OCI-LY7 (cell line): ENCODE data around the gene GMDS. TPM values are rescaled to one million over a fixed set of nuclear protein-coding genes. Genes with fewer than 3 reads are reported as not detected.

Experiments
- BruUV-seq: library from RNA; stranded (reverse); fragments of 400-500 nt; replicated peaks from 2 replicates; lab custom pipeline; 2021; lab: Mats Ljungman, UMichigan
- CTCF ChIA-PET: fragments of 300-600 bp; sonication (Branson Sonifier 250); formaldehyde crosslinking; loops from one replicate; lab custom pipeline; 2022; ENCODE audit warnings: antibody characterized with exemption; ENCODE audit not compliant: unreplicated experiment; lab: Charles Lee
- POLR2A ChIA-PET: fragments of 300-600 bp; sonication (Branson Sonifier 250); formaldehyde crosslinking; loops from one replicate; lab custom pipeline; 2022; ENCODE audit warnings: antibody characterized with exemption; lab: Charles Lee
- DNase-seq: peaks from one replicate; pipeline ENCODE4 v3.0.0-alpha.2; 2015; ENCODE audit warnings: low spot score
- H2AFZ ChIP-seq: fragments of 200-600 bp; sonication (generic), shearing (Covaris generic); 2 replicates; pipeline ENCODE4 v1.6.1; 2014; ENCODE audit warnings: mild to moderate bottlenecking, antibody characterized with exemption, low read length, moderate library complexity
- H3K27ac ChIP-seq: fragments of 200-600 bp; sonication (generic); 2 replicates; pipeline ENCODE4 v1.5.1; 2014; ENCODE audit warnings: mixed run types, low read depth, mild to moderate bottlenecking, moderate library complexity, low read length, inconsistent platforms; ENCODE audit not compliant: poor library complexity, severe bottlenecking
- H3K36me3 ChIP-seq: fragments of 200-600 bp; sonication (generic); 2 replicates; pipeline ENCODE4 v1.6.1; 2014; ENCODE audit warnings: mild to moderate bottlenecking, antibody characterized with exemption, low read length, moderate library complexity, mixed read lengths; ENCODE audit not compliant: insufficient read depth
- H3K4me1 ChIP-seq: fragments of 200-600 bp; sonication (generic); 2 replicates; pipeline ENCODE4 v1.5.1; 2014; ENCODE audit warnings: mild to moderate bottlenecking, low read length; ENCODE audit not compliant: insufficient read depth, poor library complexity, severe bottlenecking
- H3K4me2 ChIP-seq: fragments of 200-600 bp; sonication (generic); 2 replicates; pipeline ENCODE4 v1.6.1; 2014; ENCODE audit warnings: mild to moderate bottlenecking, low read length
- H3K4me3 ChIP-seq: fragments of 200-600 bp; sonication (generic); 2 replicates; pipeline ENCODE4 v1.5.1; 2014; ENCODE audit warnings: mild to moderate bottlenecking, low read depth, low read length; ENCODE audit not compliant: poor library complexity, severe bottlenecking
- H3K79me2 ChIP-seq: fragments of 200-600 bp; sonication (generic); 2 replicates; pipeline ENCODE4 v1.6.1; 2016; ENCODE audit warnings: low read depth, mild to moderate bottlenecking, low read length, moderate library complexity, mixed read lengths; ENCODE audit not compliant: insufficient read depth
- H3K9me2 ChIP-seq: fragments of 200-600 bp; sonication (generic); 2 replicates; pipeline ENCODE4 v1.6.1; 2016; ENCODE audit warnings: mild to moderate bottlenecking, low read length, mixed read lengths; ENCODE audit not compliant: insufficient read depth
- H3K9me3 ChIP-seq: fragments of 200-600 bp; sonication (generic); 2 replicates; pipeline ENCODE4 v1.6.1; 2014; ENCODE audit warnings: mild to moderate bottlenecking, mixed run types, low read length, mixed read lengths
- H4K20me1 ChIP-seq: fragments of 200-600 bp; sonication (generic); 2 replicates; pipeline ENCODE4 v1.6.1; 2014; ENCODE audit warnings: mild to moderate bottlenecking, antibody characterized with exemption, low read length, moderate library complexity, mixed read lengths; ENCODE audit not compliant: insufficient read depth
- CTCF ChIP-seq: fragments of 200-600 bp; sonication (generic); conservative IDR thresholded peaks from 2 replicates; pipeline ENCODE4 v1.5.1; 2014; ENCODE audit warnings: mild to moderate bottlenecking, antibody characterized with exemption, low read length, moderate library complexity, mixed read lengths
- EZH2phosphoT487 ChIP-seq: fragments of 200-600 bp; sonication (generic); IDR thresholded peaks from 2 replicates; pipeline ENCODE4 v1.6.1; 2018; ENCODE audit warnings: low read depth, borderline replicate concordance, mild to moderate bottlenecking, mixed run types, antibody characterized with exemption, low read length, moderate library complexity, mixed read lengths
- intact Hi-C: fragments of 100-400 bp; cut with micrococcal nuclease; formaldehyde crosslinking; loops from one replicate; pipeline ENCODE4 v1.10.0; 2022; ENCODE audit not compliant: unreplicated experiment
- total RNA-seq, 2 experiments: library from RNA; depleted of rRNA in 1 of 2; stranded (reverse); fragments of >200 nt in 1 of 2; shearing (Covaris generic) in 1 of 2; gene quantifications; 2 replicates each; pipeline ENCODE4 v1.2.3, GENCODE V29; 2014 to 2022

The GMDS gene
- total RNA-seq, 2 experiments from 2014 or later, result 9.9 to 26.8 TPM

- Histone ChIP-seq H3K4me3 (no peak overlapping the region), H2AFZ (no peak overlapping the region), H3K4me1 (no peaks in the 10 kb centered on the region), H3K4me2 (no peak overlapping the region), H3K9me3 (no peaks in the 10 kb centered on the region), H3K79me2 (no peaks in the 10 kb centered on the region), H3K27ac (no peak overlapping the region), H3K36me3 (no peaks in the 10 kb centered on the region), H3K9me2 (no peaks in the 10 kb centered on the region), H4K20me1 (no peaks in the 10 kb centered on the region)
- intact Hi-C loops, result no loop called here
- DNase-seq, result no peak
- CTCF ChIA-PET, result no interaction called here
- BruUV-seq, result no TSS peak
- no peak for TF ChIP-seq EZH2phosphoT487
- POLR2A ChIA-PET, result no interaction called here
Measured at GRCh38 chr6:1700278-1700967, 545.0 kb downstream of the GMDS start.

- H3K27ac ChIP-seq, result no peak overlapping the region
- no peak overlapping the region for H3K4me3 ChIP-seq
- CTCF ChIA-PET, result interaction anchor here (1.4 kb wide), 1 partner anchor 19 kb away, joined by 3 read pairs; no protein-coding TSS in a partner anchor
- H3K9me2 ChIP-seq, result no peaks in the 10 kb centered on the region
- no peaks in the 10 kb centered on the region for H3K36me3 ChIP-seq
- no peaks in the 10 kb centered on the region for H3K9me3 ChIP-seq
- no peak overlapping the region for H2AFZ ChIP-seq
- no peaks in the 10 kb centered on the region for H3K4me1 ChIP-seq
- intact Hi-C loops, result no loop called here
- POLR2A ChIA-PET, result no interaction called here
- no TSS peak for BruUV-seq
- no peak for DNase-seq
- H3K4me2 ChIP-seq, result no peak overlapping the region
- no peaks in the 10 kb centered on the region for H4K20me1 ChIP-seq
- H3K79me2 ChIP-seq, result no peaks in the 10 kb centered on the region
- TF ChIP-seq EZH2phosphoT487, result no peak
- TF ChIP-seq CTCF, result no peak
Measured at GRCh38 chr6:1698527-1698926, 546.9 kb downstream of the GMDS start.

GRCh38 chr6:1697688-1698351 lies 547.6 kb downstream of the GMDS start:
- intact Hi-C loops, result no loop called here
- Histone ChIP-seq H3K9me3 (no peaks in the 10 kb centered on the region), H3K4me2 (no peak overlapping the region), H4K20me1 (no peaks in the 10 kb centered on the region), H3K27ac (no peak overlapping the region), H3K36me3 (no peaks in the 10 kb centered on the region), H3K4me1 (no peaks in the 10 kb centered on the region), H3K4me3 (no peak overlapping the region), H2AFZ (no peak overlapping the region), H3K9me2 (no peaks in the 10 kb centered on the region), H3K79me2 (no peaks in the 10 kb centered on the region)
- POLR2A ChIA-PET, result no interaction called here
- no peak for DNase-seq
- no TSS peak for BruUV-seq
- CTCF ChIA-PET, result interaction anchor here (1.4 kb wide), 1 partner anchor 18 kb away, joined by 3 read pairs; no protein-coding TSS in a partner anchor
- no peak for TF ChIP-seq CTCF
- no peak for TF ChIP-seq EZH2phosphoT487
